Measurements from ENCODE around the gene RPUSD3.

DNA sequence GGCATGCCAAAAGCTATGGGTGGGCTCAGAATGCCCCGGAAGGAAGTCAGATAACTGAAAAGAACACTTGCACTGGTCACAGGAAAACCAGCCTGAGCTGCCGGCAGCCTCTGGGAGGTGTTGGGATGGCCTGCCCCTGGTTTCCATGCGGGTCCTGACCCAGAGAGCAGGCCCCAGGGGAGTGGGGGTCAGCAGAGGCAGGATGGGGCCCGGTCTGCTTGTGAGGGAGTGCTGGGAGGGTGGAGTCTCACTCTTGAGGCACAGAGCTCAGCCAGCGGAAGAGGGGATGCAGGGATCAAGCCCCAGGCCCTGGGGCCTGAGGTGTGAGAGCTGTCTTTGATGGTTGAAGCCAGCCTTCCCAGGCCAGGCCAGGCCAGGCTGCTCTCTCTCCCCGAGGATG, 2.4 kb upstream of the RPUSD3 start:
- TF ChIP-seq ZNF654 (tag by site-specific recombination; IDR thresholded peaks at IDR 0.05; ENCODE audit: low read depth), result no peak
- no peak for TF ChIP-seq ZNF670 (tag by site-specific recombination; IDR thresholded peaks at IDR 0.05; ENCODE audit: low read depth)
- TF ChIP-seq, protein P1, sequence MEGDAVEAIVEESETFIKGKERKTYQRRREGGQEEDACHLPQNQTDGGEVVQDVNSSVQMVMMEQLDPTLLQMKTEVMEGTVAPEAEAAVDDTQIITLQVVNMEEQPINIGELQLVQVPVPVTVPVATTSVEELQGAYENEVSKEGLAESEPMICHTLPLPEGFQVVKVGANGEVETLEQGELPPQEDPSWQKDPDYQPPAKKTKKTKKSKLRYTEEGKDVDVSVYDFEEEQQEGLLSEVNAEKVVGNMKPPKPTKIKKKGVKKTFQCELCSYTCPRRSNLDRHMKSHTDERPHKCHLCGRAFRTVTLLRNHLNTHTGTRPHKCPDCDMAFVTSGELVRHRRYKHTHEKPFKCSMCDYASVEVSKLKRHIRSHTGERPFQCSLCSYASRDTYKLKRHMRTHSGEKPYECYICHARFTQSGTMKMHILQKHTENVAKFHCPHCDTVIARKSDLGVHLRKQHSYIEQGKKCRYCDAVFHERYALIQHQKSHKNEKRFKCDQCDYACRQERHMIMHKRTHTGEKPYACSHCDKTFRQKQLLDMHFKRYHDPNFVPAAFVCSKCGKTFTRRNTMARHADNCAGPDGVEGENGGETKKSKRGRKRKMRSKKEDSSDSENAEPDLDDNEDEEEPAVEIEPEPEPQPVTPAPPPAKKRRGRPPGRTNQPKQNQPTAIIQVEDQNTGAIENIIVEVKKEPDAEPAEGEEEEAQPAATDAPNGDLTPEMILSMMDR (tag by site-specific recombination; IDR thresholded peaks at IDR 0.05), result no peak
- TF ChIP-seq MZF1 (tag by site-specific recombination; IDR thresholded peaks at IDR 0.05; ENCODE audit: borderline replicate concordance), result no peak
- TF ChIP-seq KLF9 (tag by site-specific recombination; IDR thresholded peaks at IDR 0.05; ENCODE audit: low read depth), result no peak
- TF ChIP-seq ZFP3 (tag by site-specific recombination; IDR thresholded peaks at IDR 0.05; ENCODE audit: low read depth), result no peak
- TF ChIP-seq ZNF239 (tag by site-specific recombination; IDR thresholded peaks at IDR 0.05), result no peak
- no peak for TF ChIP-seq ZFP37 (tag by site-specific recombination; IDR thresholded peaks at IDR 0.05)

All from HEK293 (cell line).